WTC11 (cell line): ENCODE data around the gene IMPDH2. TPM values are rescaled to one million over a fixed set of nuclear protein-coding genes. Genes with fewer than 3 reads are reported as not detected.

Source experiments
- ATAC-seq: fragments of 200-7000 bp; cut with Tn5 transposase; 2 replicates; pipeline ENCODE4 v1.10.0; 2021; ENCODE audit warnings: mild to moderate bottlenecking, moderate library complexity
- CTCF ChIA-PET: fragments of 300-600 bp; sonication (Branson Sonifier 250); formaldehyde crosslinking; loops from one replicate; lab custom pipeline; 2021; ENCODE audit warnings: antibody characterized with exemption; lab: Charles Lee
- POLR2A ChIA-PET: fragments of 350-600 bp; sonication (Branson Sonifier 250); formaldehyde crosslinking; loops from one replicate; lab custom pipeline; 2021; ENCODE audit warnings: antibody characterized with exemption; lab: Charles Lee
- DNase-seq: peaks from one replicate; pipeline ENCODE4 v3.0.0; 2021; ENCODE audit warnings: low spot score
- H3K27ac Mint-ChIP-seq: 2 replicates; pipeline ENCODE4 v1.8.0; 2021; ENCODE audit warnings: mixed read lengths
- H3K27me3 Mint-ChIP-seq: 2 replicates; pipeline ENCODE4 v1.8.0; 2021; ENCODE audit warnings: low read depth, mild to moderate bottlenecking, moderate library complexity, mixed read lengths
- H3K36me3 Mint-ChIP-seq: 2 replicates; pipeline ENCODE4 v1.8.0; 2021; ENCODE audit warnings: mixed read lengths
- H3K4me1 Mint-ChIP-seq: 2 replicates; pipeline ENCODE4 v1.8.0; 2022; ENCODE audit warnings: mixed read lengths
- H3K4me3 Mint-ChIP-seq: 2 replicates; pipeline ENCODE4 v1.8.0; 2021; ENCODE audit warnings: mild to moderate bottlenecking, moderate library complexity, mixed read lengths
- H3K9me3 Mint-ChIP-seq: 2 replicates; pipeline ENCODE4 v1.8.0; 2021; ENCODE audit warnings: mixed read lengths
- CREB1 ChIP-seq: sonication (generic); formaldehyde crosslinking; IDR thresholded peaks from 2 replicates; pipeline ENCODE4 v1.8.0; 2023; ENCODE audit warnings: mild to moderate bottlenecking, missing genetic modification reagents
- CREM ChIP-seq: sonication (generic); formaldehyde crosslinking; IDR thresholded peaks from 2 replicates; pipeline ENCODE4 v1.8.1; 2022; ENCODE audit warnings: mild to moderate bottlenecking, missing genetic modification reagents, moderate library complexity
- EMX1 ChIP-seq: fragments of 250-450 bp; sonication (Bioruptor Pico); IDR thresholded peaks from 2 replicates; pipeline ENCODE4 v1.8.0; 2021; ENCODE audit warnings: mild to moderate bottlenecking
- GRHL2 ChIP-seq: fragments of 250-450 bp; sonication (Bioruptor Pico); IDR thresholded peaks from 2 replicates; pipeline ENCODE4 v1.8.0; 2022; ENCODE audit warnings: mild to moderate bottlenecking, moderate library complexity; ENCODE audit not compliant: insufficient replicate concordance, severe bottlenecking
- NFE2L1 ChIP-seq: sonication (generic); formaldehyde crosslinking; IDR thresholded peaks from 2 replicates; pipeline ENCODE4 v1.8.1; 2023; ENCODE audit warnings: missing genetic modification reagents
- NR2C2 ChIP-seq: sonication (generic); formaldehyde crosslinking; IDR thresholded peaks from 2 replicates; pipeline ENCODE4 v1.8.0; 2022; ENCODE audit warnings: mild to moderate bottlenecking, missing genetic modification reagents
- OVOL2 ChIP-seq: fragments of 250-450 bp; sonication (Bioruptor Pico); IDR thresholded peaks from 2 replicates; pipeline ENCODE4 v1.9.0; 2021; ENCODE audit warnings: mild to moderate bottlenecking, borderline replicate concordance
- RORB ChIP-seq: fragments of 250-450 bp; sonication (Bioruptor Pico); IDR thresholded peaks from 2 replicates; pipeline ENCODE4 v1.9.0; 2021; ENCODE audit warnings: mild to moderate bottlenecking
- SMAD3 ChIP-seq: sonication (generic); formaldehyde crosslinking; IDR thresholded peaks from 2 replicates; pipeline ENCODE4 v1.8.0; 2022; ENCODE audit warnings: missing genetic modification reagents, mild to moderate bottlenecking, borderline replicate concordance
- TEAD1 ChIP-seq: sonication (generic); formaldehyde crosslinking; IDR thresholded peaks from 2 replicates; pipeline ENCODE4 v1.8.0; 2022; ENCODE audit warnings: mild to moderate bottlenecking, missing genetic modification reagents
- ZBTB21 ChIP-seq: sonication (generic); formaldehyde crosslinking; IDR thresholded peaks from 2 replicates; pipeline ENCODE4 v1.8.1; 2023; ENCODE audit warnings: mild to moderate bottlenecking, missing genetic modification reagents, borderline replicate concordance
- ZNF138 ChIP-seq: sonication (generic); formaldehyde crosslinking; conservative IDR thresholded peaks from 2 replicates; pipeline ENCODE4 v1.8.1; 2022; ENCODE audit warnings: mild to moderate bottlenecking, moderate library complexity, missing genetic modification reagents
- ZNF232 ChIP-seq: sonication (generic); formaldehyde crosslinking; IDR thresholded peaks from 2 replicates; pipeline ENCODE4 v1.8.0; 2022; ENCODE audit warnings: mild to moderate bottlenecking, missing genetic modification reagents
- ZNF317 ChIP-seq: sonication (generic); formaldehyde crosslinking; IDR thresholded peaks from 2 replicates; pipeline ENCODE4 v1.8.1; 2023; ENCODE audit warnings: low read depth, mild to moderate bottlenecking, moderate library complexity, missing genetic modification reagents, borderline replicate concordance
- ZNF416 ChIP-seq: fragments of 250-450 bp; sonication (Bioruptor Pico); IDR thresholded peaks from 2 replicates; pipeline ENCODE4 v1.9.0; 2021; ENCODE audit warnings: mild to moderate bottlenecking, inconsistent platforms
- ZNF671 ChIP-seq: fragments of 250-450 bp; sonication (Bioruptor Pico); IDR thresholded peaks from 2 replicates; pipeline ENCODE4 v1.8.0; 2021; ENCODE audit warnings: mild to moderate bottlenecking
- total RNA-seq: library from RNA; stranded (reverse); gene quantifications from 3 replicates; pipeline ENCODE4 v1.2.3, GENCODE V29; 2021
- TF ChIP-seq, protein P1 (sequence below): fragments of 250-450 bp; sonication (Bioruptor Pico); IDR thresholded peaks from 2 replicates; pipeline ENCODE4 v1.9.0; 2021; ENCODE audit warnings: moderate library complexity, mild to moderate bottlenecking, inconsistent platforms, borderline replicate concordance
- TF ChIP-seq, protein P2 (sequence below): sonication (generic); formaldehyde crosslinking; IDR thresholded peaks from 2 replicates; pipeline ENCODE4 v1.8.0; 2023; ENCODE audit warnings: missing genetic modification reagents
- TF ChIP-seq, protein P3 (sequence below): sonication (generic); formaldehyde crosslinking; IDR thresholded peaks from 2 replicates; pipeline ENCODE4 v1.8.0; 2022; ENCODE audit warnings: mild to moderate bottlenecking, missing genetic modification reagents
- TF ChIP-seq, protein P4 (sequence below): sonication (generic); formaldehyde crosslinking; IDR thresholded peaks from 2 replicates; pipeline ENCODE4 v1.8.1; 2022; ENCODE audit warnings: mild to moderate bottlenecking, moderate library complexity, missing genetic modification reagents
- TF ChIP-seq, protein P5 (sequence below): sonication (generic); formaldehyde crosslinking; IDR thresholded peaks from 2 replicates; pipeline ENCODE4 v1.8.1; 2023; ENCODE audit warnings: mild to moderate bottlenecking, missing genetic modification reagents
- TF ChIP-seq, protein P6 (sequence below): fragments of 250-450 bp; sonication (Bioruptor Pico); conservative IDR thresholded peaks from 2 replicates; pipeline ENCODE4 v1.9.0; 2021; ENCODE audit warnings: mild to moderate bottlenecking

Gene IMPDH2
- total RNA-seq, 1 experiment from 2014 or later, result 452 TPM

DNA sequence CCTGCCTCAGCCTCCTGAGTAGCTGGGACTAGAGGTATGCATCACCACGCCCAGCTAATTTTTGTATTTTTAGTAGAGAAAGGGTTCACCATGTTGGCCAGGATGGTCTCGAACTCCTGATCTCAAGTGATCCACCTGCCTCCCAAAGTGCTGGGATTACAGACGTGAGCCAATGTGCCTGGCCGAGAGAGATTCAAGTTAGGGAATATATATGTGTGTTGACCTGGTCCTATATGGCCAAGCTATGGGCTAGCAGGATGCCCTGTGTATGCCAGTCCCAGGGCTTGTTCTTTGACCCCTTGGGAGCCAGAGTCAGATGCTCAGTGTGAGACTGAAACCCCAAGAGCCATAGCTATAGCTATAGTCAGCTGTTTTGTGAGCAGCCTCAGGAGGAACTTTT, 5.4 kb downstream of the IMPDH2 start:
- TF ChIP-seq NR2C2 (no peak), ZNF232 (CRISPR knock-in tag) (no peak), CREB1 (CRISPR knock-in tag) (no peak), GRHL2 (no peak), RORB (CRISPR knock-in tag) (no peak), ZNF671 (CRISPR knock-in tag) (no peak), SMAD3 (CRISPR knock-in tag) (no peak), ZNF317 (no peak), TEAD1 (CRISPR knock-in tag) (no peak), ZNF138 (CRISPR knock-in tag) (no peak), NFE2L1 (CRISPR knock-in tag) (no peak)
- TF ChIP-seq, protein P1, sequence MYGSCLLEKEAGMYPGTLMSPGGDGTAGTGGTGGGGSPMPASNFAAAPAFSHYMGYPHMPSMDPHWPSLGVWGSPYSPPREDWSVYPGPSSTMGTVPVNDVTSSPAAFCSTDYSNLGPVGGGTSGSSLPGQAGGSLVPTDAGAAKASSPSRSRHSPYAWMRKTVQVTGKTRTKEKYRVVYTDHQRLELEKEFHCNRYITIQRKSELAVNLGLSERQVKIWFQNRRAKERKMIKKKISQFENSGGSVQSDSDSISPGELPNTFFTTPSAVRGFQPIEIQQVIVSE (CRISPR knock-in tag), result no peak
- TF ChIP-seq, protein P2, sequence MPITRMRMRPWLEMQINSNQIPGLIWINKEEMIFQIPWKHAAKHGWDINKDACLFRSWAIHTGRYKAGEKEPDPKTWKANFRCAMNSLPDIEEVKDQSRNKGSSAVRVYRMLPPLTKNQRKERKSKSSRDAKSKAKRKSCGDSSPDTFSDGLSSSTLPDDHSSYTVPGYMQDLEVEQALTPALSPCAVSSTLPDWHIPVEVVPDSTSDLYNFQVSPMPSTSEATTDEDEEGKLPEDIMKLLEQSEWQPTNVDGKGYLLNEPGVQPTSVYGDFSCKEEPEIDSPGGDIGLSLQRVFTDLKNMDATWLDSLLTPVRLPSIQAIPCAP (CRISPR knock-in tag), result no peak
- TF ChIP-seq, protein P3, sequence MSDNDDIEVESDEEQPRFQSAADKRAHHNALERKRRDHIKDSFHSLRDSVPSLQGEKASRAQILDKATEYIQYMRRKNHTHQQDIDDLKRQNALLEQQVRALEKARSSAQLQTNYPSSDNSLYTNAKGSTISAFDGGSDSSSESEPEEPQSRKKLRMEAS (CRISPR knock-in tag), result no peak
- CTCF ChIA-PET, result interaction anchor here (1.1 to 8.2 kb wide), 5 partner anchors 14 to 71 kb away, joined by 3 to 124 read pairs (median 5); partner anchors contain the start of genes P4HTM, QRICH1 and WDR6
- no peak overlapping the region for H3K27ac Mint-ChIP-seq

DNA sequence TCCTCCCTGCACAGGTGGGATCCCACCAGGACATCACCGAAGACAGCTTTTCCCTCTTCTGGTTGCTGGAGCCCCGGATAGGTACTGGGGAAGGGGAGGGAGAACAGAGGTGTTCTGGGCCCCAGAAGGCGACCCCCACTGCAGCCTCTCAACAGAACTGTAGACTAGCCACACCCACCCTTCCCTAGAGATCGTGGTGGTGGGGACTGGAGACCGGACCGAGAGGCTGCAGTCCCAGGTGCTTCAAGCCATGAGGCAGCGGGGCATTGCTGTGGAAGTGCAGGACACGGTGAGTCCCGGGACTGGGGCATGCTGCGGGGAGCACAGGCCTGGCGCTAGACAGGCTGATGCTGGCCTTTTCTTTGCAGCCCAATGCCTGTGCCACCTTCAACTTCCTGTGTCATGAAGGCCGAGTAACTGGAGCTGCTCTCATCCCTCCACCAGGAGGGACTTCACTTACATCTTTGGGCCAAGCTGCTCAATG, 6.5 kb downstream of the IMPDH2 start:
- Mint-ChIP-seq H3K9me3 (no peaks in the 10 kb centered on the region), H3K27me3 (no peaks in the 10 kb centered on the region), H3K36me3 (peaks cover 52% of the 10 kb centered on the region), H3K27ac (peak overlapping the region; percentile 86), H3K4me1 (peaks cover 30% of the 10 kb centered on the region), H3K4me3 (peak overlapping the region; percentile 92)
- ChIA-PET POLR2A (interaction anchor here (0.6 to 4.3 kb wide), 10 partner anchors 10 to 437 kb away, joined by 3 to 81 read pairs (median 8); partner anchors contain the start of genes CELSR3, IP6K2, P4HTM and QRICH1), CTCF (interaction anchor here (0.7 to 8.2 kb wide), 18 partner anchors 13 to 432 kb away, joined by 3 to 124 read pairs (median 5); partner anchors contain the start of genes IP6K2, NCKIPSD, P4HTM and QARS1)
- no peak for DNase-seq
- TF ChIP-seq ZNF138 (CRISPR knock-in tag), result no peak
- no peak for TF ChIP-seq ZBTB21 (CRISPR knock-in tag)
- no peak for TF ChIP-seq ZNF416 (CRISPR knock-in tag)
- TF ChIP-seq, protein P4, sequence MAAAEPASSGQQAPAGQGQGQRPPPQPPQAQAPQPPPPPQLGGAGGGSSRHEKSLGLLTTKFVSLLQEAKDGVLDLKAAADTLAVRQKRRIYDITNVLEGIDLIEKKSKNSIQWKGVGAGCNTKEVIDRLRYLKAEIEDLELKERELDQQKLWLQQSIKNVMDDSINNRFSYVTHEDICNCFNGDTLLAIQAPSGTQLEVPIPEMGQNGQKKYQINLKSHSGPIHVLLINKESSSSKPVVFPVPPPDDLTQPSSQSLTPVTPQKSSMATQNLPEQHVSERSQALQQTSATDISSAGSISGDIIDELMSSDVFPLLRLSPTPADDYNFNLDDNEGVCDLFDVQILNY (CRISPR knock-in tag), result no peak
- TF ChIP-seq, protein P2 (CRISPR knock-in tag), result no peak
- no peak for TF ChIP-seq EMX1 (CRISPR knock-in tag)
- no peak for TF ChIP-seq OVOL2 (CRISPR knock-in tag)
- TF ChIP-seq CREM (CRISPR knock-in tag), result no peak
- TF ChIP-seq, protein P5, sequence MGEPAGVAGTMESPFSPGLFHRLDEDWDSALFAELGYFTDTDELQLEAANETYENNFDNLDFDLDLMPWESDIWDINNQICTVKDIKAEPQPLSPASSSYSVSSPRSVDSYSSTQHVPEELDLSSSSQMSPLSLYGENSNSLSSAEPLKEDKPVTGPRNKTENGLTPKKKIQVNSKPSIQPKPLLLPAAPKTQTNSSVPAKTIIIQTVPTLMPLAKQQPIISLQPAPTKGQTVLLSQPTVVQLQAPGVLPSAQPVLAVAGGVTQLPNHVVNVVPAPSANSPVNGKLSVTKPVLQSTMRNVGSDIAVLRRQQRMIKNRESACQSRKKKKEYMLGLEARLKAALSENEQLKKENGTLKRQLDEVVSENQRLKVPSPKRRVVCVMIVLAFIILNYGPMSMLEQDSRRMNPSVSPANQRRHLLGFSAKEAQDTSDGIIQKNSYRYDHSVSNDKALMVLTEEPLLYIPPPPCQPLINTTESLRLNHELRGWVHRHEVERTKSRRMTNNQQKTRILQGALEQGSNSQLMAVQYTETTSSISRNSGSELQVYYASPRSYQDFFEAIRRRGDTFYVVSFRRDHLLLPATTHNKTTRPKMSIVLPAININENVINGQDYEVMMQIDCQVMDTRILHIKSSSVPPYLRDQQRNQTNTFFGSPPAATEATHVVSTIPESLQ, result no peak
- TF ChIP-seq, protein P6, sequence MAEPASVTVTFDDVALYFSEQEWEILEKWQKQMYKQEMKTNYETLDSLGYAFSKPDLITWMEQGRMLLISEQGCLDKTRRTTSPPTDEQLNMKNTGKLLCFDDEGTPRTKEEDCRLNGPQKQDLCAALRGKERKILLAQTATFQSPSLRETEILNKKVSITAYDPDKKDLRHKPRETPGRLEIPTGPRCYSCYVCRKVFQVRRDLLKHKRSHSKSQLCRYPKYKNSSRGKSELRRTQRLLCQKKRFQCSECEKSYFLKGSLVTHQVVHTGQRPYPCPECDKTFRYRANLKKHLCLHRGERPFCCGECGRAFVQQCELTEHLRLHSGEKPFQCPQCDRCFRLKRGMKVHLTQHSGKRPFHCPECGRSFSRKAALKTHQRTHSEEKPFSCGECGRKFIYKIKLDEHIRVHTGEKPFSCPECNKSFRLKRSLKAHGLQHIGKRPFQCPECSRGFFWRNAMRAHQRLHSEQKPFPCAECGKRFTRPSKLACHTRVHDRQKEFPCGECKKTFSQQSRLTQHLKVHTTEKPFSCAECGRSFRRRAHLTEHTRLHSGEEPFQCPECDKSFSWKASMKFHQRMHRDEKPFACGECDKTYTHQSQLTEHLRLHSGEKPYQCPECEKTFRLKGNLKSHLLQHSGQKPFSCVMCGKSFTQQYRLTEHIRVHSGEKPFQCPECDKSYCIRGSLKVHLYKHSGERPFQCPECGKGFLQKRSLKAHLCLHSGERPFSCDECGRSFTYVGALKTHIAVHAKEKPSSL (CRISPR knock-in tag), result no peak
- ATAC-seq, result no peak

More for the DNA sequence above, 5.4 kb downstream of the IMPDH2 start:
- Mint-ChIP-seq H3K4me3 (peak overlapping the region; percentile 92), H3K27me3 (no peaks in the 10 kb centered on the region), H3K9me3 (no peaks in the 10 kb centered on the region), H3K36me3 (peaks cover 57% of the 10 kb centered on the region), H3K4me1 (peaks cover 39% of the 10 kb centered on the region)
- DNase-seq, result no peak
- POLR2A ChIA-PET, result interaction anchor here (0.6 to 4.3 kb wide), 4 partner anchors 16 to 110 kb away, joined by 3 to 81 read pairs (median 3); partner anchors contain the start of gene WDR6
- ATAC-seq, result no peak
